ENCODE data around the gene TIMP4. TPM values are rescaled to one million over a fixed set of nuclear protein-coding genes. Genes with fewer than 3 reads are reported as not detected.
A peak's percentile ranks its signal among the peaks of the same experiment; 100 is the strongest.

The TIMP4 gene
- total RNA-seq, 1 donor from 2014 or later, result 0.69 TPM

GRCh38 chr3:12182687-12183441, 24.2 kb upstream of the TIMP4 start:
- DNase-seq (ENCODE audit: low spot score), result no peak
- Mint-ChIP-seq H3K27ac (ENCODE audit: unreplicated experiment) (no peak overlapping the region), H3K9me3 (ENCODE audit: unreplicated experiment) (no peaks in the 10 kb centered on the region), H3K36me3 (ENCODE audit: low read depth, unreplicated experiment) (peaks cover 6% of the 10 kb centered on the region), H3K27me3 (ENCODE audit: unreplicated experiment) (no peaks in the 10 kb centered on the region), H3K4me3 (ENCODE audit: unreplicated experiment) (no peak overlapping the region), H3K4me1 (ENCODE audit: unreplicated experiment) (peaks cover 17% of the 10 kb centered on the region)
- TF ChIP-seq CTCF (IDR thresholded peaks at IDR 0.05; ENCODE audit: unreplicated experiment), result no peak

- DNase-seq (ENCODE audit: low spot score), result no peak
These were observed 23.1 kb upstream of the TIMP4 start for GRCh38 chr3:12181806-12182205.

GRCh38 chr3:12181301-12181700, 22.6 kb upstream of the TIMP4 start:
- no peaks in the 10 kb centered on the region for H3K9me3 Mint-ChIP-seq (ENCODE audit: unreplicated experiment)
- no peaks in the 10 kb centered on the region for H3K27me3 Mint-ChIP-seq (ENCODE audit: unreplicated experiment)
- no peak for TF ChIP-seq CTCF (IDR thresholded peaks at IDR 0.05; ENCODE audit: unreplicated experiment)
- peak overlapping the region; percentile 2 for H3K27ac Mint-ChIP-seq (ENCODE audit: unreplicated experiment)
- H3K36me3 Mint-ChIP-seq (ENCODE audit: low read depth, unreplicated experiment), result peaks cover 6% of the 10 kb centered on the region
- H3K4me3 Mint-ChIP-seq (ENCODE audit: unreplicated experiment), result no peak overlapping the region
- H3K4me1 Mint-ChIP-seq (ENCODE audit: unreplicated experiment), result peaks cover 22% of the 10 kb centered on the region
- DNase-seq (ENCODE audit: low spot score), result no peak

More at GRCh38 chr3:12181806-12182205, 23.1 kb upstream of the TIMP4 start:
- Mint-ChIP-seq H3K9me3 (ENCODE audit: unreplicated experiment) (no peaks in the 10 kb centered on the region), H3K27me3 (ENCODE audit: unreplicated experiment) (no peaks in the 10 kb centered on the region), H3K27ac (ENCODE audit: unreplicated experiment) (peak overlapping the region; percentile 17), H3K4me1 (ENCODE audit: unreplicated experiment) (peaks cover 22% of the 10 kb centered on the region), H3K36me3 (ENCODE audit: low read depth, unreplicated experiment) (peaks cover 6% of the 10 kb centered on the region), H3K4me3 (ENCODE audit: unreplicated experiment) (no peak overlapping the region)
- no peak for TF ChIP-seq CTCF (IDR thresholded peaks at IDR 0.05; ENCODE audit: unreplicated experiment)

GRCh38 chr3:12180631-12181030, 21.9 kb upstream of the TIMP4 start:
- H3K36me3 Mint-ChIP-seq (ENCODE audit: low read depth, unreplicated experiment), result peaks cover 6% of the 10 kb centered on the region
- no peak overlapping the region for H3K27ac Mint-ChIP-seq (ENCODE audit: unreplicated experiment)
- H3K9me3 Mint-ChIP-seq (ENCODE audit: unreplicated experiment), result no peaks in the 10 kb centered on the region
- DNase-seq (ENCODE audit: low spot score), result no peak
- peaks cover 22% of the 10 kb centered on the region for H3K4me1 Mint-ChIP-seq (ENCODE audit: unreplicated experiment)
- no peak overlapping the region for H3K4me3 Mint-ChIP-seq (ENCODE audit: unreplicated experiment)
- TF ChIP-seq CTCF (IDR thresholded peaks at IDR 0.05; ENCODE audit: unreplicated experiment), result no peak
- H3K27me3 Mint-ChIP-seq (ENCODE audit: unreplicated experiment), result no peaks in the 10 kb centered on the region

GRCh38 chr3:12180218-12180617, 21.5 kb upstream of the TIMP4 start:
- no peak overlapping the region for H3K27ac Mint-ChIP-seq (ENCODE audit: unreplicated experiment)
- H3K4me3 Mint-ChIP-seq (ENCODE audit: unreplicated experiment), result no peak overlapping the region
- H3K4me1 Mint-ChIP-seq (ENCODE audit: unreplicated experiment), result peaks cover 22% of the 10 kb centered on the region
- H3K27me3 Mint-ChIP-seq (ENCODE audit: unreplicated experiment), result no peaks in the 10 kb centered on the region
- peak; percentile 11 for DNase-seq (ENCODE audit: low spot score)
- TF ChIP-seq CTCF (IDR thresholded peaks at IDR 0.05; ENCODE audit: unreplicated experiment), result no peak
- no peaks in the 10 kb centered on the region for H3K9me3 Mint-ChIP-seq (ENCODE audit: unreplicated experiment)
- peaks cover 6% of the 10 kb centered on the region for H3K36me3 Mint-ChIP-seq (ENCODE audit: low read depth, unreplicated experiment)

Measured in endothelial cell (in vitro differentiated cells).